GM18870 (cell line): ENCODE data around the gene CYB5R3.
"Not testable (repeated sequence)": the region's sequence is repeated elsewhere in the genome, so short reads cannot be mapped to it uniquely, and the experiment has no call there.

Source experiments
- ATAC-seq: cut with Tn5 transposase; IDR thresholded peaks from one replicate; pipeline ENCODE4 v1.9.1; 2021; ENCODE audit warnings: moderate library complexity; ENCODE audit not compliant: unreplicated experiment

Gene CYB5R3

GRCh38 chr22:42608136-42608822, 40.9 kb downstream of the CYB5R3 start:
- ATAC-seq = no peak

GRCh38 chr22:42607641-42608040, 41.6 kb downstream of the CYB5R3 start:
- ATAC-seq = not testable (repeated sequence)

- no peak for ATAC-seq
These were observed 44.8 kb downstream of the CYB5R3 start for GRCh38 chr22:42604403-42604802.

GRCh38 chr22:42603427-42603826, 45.8 kb downstream of the CYB5R3 start:
- no peak for ATAC-seq

- ATAC-seq = no peak
These were observed 46.7 kb downstream of the CYB5R3 start for GRCh38 chr22:42602470-42602869.

GRCh38 chr22:42601879-42602465, 47.2 kb downstream of the CYB5R3 start:
- ATAC-seq = no peak

GRCh38 chr22:42596863-42597530, 52.2 kb downstream of the CYB5R3 start:
- no peak for ATAC-seq

GRCh38 chr22:42596336-42596735, 52.9 kb downstream of the CYB5R3 start:
- no peak for ATAC-seq

GRCh38 chr22:42595434-42595833, 53.8 kb downstream of the CYB5R3 start:
- ATAC-seq = no peak

- ATAC-seq = no peak
These were observed 57.2 kb downstream of the CYB5R3 start for GRCh38 chr22:42591987-42592386.

- no peak for ATAC-seq
These were observed 61.5 kb downstream of the CYB5R3 start for GRCh38 chr22:42587588-42588175.

GRCh38 chr22:42586381-42586780, 62.8 kb downstream of the CYB5R3 start:
- ATAC-seq = no peak

GRCh38 chr22:42585096-42585495, 64.1 kb downstream of the CYB5R3 start:
- ATAC-seq = no peak

- no peak for ATAC-seq
These were observed 64.7 kb downstream of the CYB5R3 start for GRCh38 chr22:42584364-42584940.

GRCh38 chr22:42582987-42583386, 66.2 kb downstream of the CYB5R3 start:
- no peak for ATAC-seq

- no peak for ATAC-seq
These were observed 67.2 kb downstream of the CYB5R3 start for GRCh38 chr22:42581762-42582716.

- not testable (repeated sequence) for ATAC-seq
These were observed 67.9 kb downstream of the CYB5R3 start for GRCh38 chr22:42581194-42581761.

GRCh38 chr22:42580040-42580439, 69.2 kb downstream of the CYB5R3 start:
- not testable (repeated sequence) for ATAC-seq

- ATAC-seq = no peak
These were observed 71.5 kb downstream of the CYB5R3 start for GRCh38 chr22:42577623-42578240.

GRCh38 chr22:42577141-42577540, 72.1 kb downstream of the CYB5R3 start:
- not testable (repeated sequence) for ATAC-seq
